ENCODE results near the gene KRT83. TPM values are rescaled to one million over a fixed set of nuclear protein-coding genes. Genes with fewer than 3 reads are reported as not detected.

The KRT83 gene
- total and polyA plus RNA-seq, 2 donors (not counting 1 experiment from before 2014, with no cell fraction given) = not detected

DNA sequence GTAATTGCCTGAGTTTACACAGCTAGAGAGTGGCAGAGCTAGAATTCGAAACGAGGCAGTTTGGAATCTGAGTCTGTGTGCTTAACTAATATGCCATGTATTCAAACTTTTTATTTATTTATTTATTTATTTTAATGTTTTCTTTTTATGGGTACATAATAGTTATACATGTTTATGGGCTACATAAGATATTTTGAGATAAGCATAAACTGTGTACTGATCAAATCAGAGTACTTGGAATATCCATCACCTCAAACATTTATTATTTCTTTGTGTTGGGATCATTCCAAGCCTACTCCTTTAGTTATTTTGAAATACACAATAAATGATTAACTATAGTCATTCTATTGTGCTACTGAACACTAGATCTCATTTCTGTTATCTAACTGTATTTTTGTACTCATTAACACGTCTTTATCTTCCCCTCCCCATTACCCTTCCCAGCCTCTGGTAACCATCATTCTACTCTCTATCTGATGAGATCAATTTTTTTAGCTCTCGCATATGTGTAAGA, 22.5 kb downstream of the KRT83 start:
- DNase-seq (no peak), ATAC-seq (ENCODE audit: low read depth) (no peak)
- Mint-ChIP-seq H3K27me3 (peaks cover 35% of the 10 kb centered on the region), H3K4me1 (no peaks in the 10 kb centered on the region), H3K9me3 (ENCODE audit: insufficient read depth) (no peaks in the 10 kb centered on the region), H3K4me3 (no peak overlapping the region), H3K27ac (no peak overlapping the region)
- 50% methylated on average over 1 of the region's 4 CpGs for WGBS (ENCODE audit: insufficient coverage)
- Histone ChIP-seq H3K79me2 (ENCODE audit: control insufficient read depth, insufficient read depth, low read length) (no peaks in the 10 kb centered on the region), H3K27ac (ENCODE audit: low read length in 2 of 2) (no peak overlapping the region), H3K36me3 (replicated peaks in 1 of 2; ENCODE audit: control extremely low read depth in 1 of 2, control insufficient read depth in 1 of 2, extremely low read depth in 1 of 2, insufficient read depth in 2 of 2, low read length in 1 of 2) (no peaks in the 10 kb centered on the region), H3K9ac (ENCODE audit: low read length) (no peak overlapping the region), H3K9me3 (ENCODE audit: control extremely low read depth in 1 of 3, control insufficient read depth in 2 of 3, insufficient read depth in 1 of 3, low read length in 2 of 3) (no peaks in the 10 kb centered on the region), H3K4me2 (replicated peaks; ENCODE audit: low read depth, low read length, poor library complexity, severe bottlenecking) (no peak overlapping the region), H4K20me1 (ENCODE audit: control insufficient read depth, insufficient read depth, low read length, poor library complexity, severe bottlenecking) (no peaks in the 10 kb centered on the region), H3K4me1 (ENCODE audit: control insufficient read depth in 2 of 2, insufficient read depth in 2 of 2, low read length in 2 of 2) (no peaks in the 10 kb centered on the region), H3K27me3 (replicated peaks in 1 of 4; ENCODE audit: control extremely low read depth in 1 of 4, control insufficient read depth in 3 of 4, insufficient read depth in 4 of 4, low read length in 3 of 4) (peaks cover 0 to 8% (median 2%) of the 10 kb centered on the region in 4 experiments), H3K4me3 (ENCODE audit: control extremely low read depth in 1 of 5, extremely low read depth in 1 of 5, insufficient read depth in 1 of 5, low read depth in 2 of 5, low read length in 4 of 5) (no peak overlapping the region), H2AFZ (ENCODE audit: insufficient read depth, low read depth, low read length, poor library complexity, severe bottlenecking) (no peak overlapping the region)
- TF ChIP-seq EZH2 (IDR thresholded peaks at IDR 0.05; ENCODE audit: borderline replicate concordance, insufficient read depth, low read depth, low read length, poor library complexity, severe bottlenecking) = no peak
- TF ChIP-seq, protein P1, sequence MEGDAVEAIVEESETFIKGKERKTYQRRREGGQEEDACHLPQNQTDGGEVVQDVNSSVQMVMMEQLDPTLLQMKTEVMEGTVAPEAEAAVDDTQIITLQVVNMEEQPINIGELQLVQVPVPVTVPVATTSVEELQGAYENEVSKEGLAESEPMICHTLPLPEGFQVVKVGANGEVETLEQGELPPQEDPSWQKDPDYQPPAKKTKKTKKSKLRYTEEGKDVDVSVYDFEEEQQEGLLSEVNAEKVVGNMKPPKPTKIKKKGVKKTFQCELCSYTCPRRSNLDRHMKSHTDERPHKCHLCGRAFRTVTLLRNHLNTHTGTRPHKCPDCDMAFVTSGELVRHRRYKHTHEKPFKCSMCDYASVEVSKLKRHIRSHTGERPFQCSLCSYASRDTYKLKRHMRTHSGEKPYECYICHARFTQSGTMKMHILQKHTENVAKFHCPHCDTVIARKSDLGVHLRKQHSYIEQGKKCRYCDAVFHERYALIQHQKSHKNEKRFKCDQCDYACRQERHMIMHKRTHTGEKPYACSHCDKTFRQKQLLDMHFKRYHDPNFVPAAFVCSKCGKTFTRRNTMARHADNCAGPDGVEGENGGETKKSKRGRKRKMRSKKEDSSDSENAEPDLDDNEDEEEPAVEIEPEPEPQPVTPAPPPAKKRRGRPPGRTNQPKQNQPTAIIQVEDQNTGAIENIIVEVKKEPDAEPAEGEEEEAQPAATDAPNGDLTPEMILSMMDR (IDR thresholded peaks at IDR 0.05) = no peak
- intact Hi-C loops (cut with micrococcal nuclease) = no loop called here
- POLR2A ChIA-PET = no interaction called here
- CTCF ChIA-PET = no interaction called here

DNA sequence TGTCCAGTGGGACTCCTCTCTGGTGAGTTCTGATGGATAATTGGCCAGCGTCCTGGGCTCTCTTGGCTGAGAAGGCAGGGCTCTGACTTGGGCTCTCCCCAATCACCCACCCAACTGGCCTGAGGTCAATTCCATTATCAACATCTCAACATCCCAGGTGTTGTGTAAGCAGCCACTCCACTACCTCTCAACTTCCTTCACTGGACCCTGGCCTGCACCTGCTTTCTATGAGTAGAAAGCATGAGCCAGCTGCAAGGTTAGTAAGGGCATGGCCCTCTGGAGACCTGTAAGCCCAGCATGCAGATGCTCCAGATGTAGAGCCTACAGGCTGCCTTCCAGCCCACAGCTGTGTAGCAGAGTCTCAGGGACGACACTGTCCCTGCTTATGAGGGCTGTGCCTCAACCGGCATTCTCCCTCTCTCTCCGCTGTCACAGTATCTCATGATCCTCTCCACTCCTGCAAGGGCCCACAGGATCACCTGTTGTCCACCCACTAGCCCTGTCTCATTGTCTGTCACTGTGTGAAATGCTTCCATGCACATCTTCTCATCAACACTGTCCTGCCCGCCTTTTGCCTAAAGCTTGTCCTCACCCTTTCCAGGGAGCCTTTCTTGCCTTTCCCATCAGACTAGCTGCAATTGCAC, 24.5 kb downstream of the KRT83 start:
- no peaks in the 10 kb centered on the region for H4K20me1 ChIP-seq (ENCODE audit: control insufficient read depth, insufficient read depth, low read length, poor library complexity, severe bottlenecking)
- no peak overlapping the region for H3K4me2 ChIP-seq (replicated peaks; ENCODE audit: low read depth, low read length, poor library complexity, severe bottlenecking)
- no peak overlapping the region for H2AFZ ChIP-seq (ENCODE audit: insufficient read depth, low read depth, low read length, poor library complexity, severe bottlenecking)
- CTCF ChIA-PET = interaction anchor here (1.5 kb wide), 1 partner anchor 31 kb away, joined by 6 read pairs; no protein-coding TSS in a partner anchor
- Mint-ChIP-seq H3K4me3 (no peak overlapping the region), H3K9me3 (ENCODE audit: insufficient read depth) (no peaks in the 10 kb centered on the region), H3K27me3 (peaks cover 51% of the 10 kb centered on the region), H3K4me1 (no peaks in the 10 kb centered on the region), H3K27ac (no peak overlapping the region)
- ATAC-seq (ENCODE audit: low read depth) (no peak), DNase-seq (no peak)
- H3K9ac ChIP-seq (ENCODE audit: low read length) = no peak overlapping the region
- no peaks in the 10 kb centered on the region for H3K9me3 ChIP-seq (ENCODE audit: control extremely low read depth in 1 of 3, control insufficient read depth in 2 of 3, insufficient read depth in 1 of 3, low read length in 2 of 3)
- H3K27ac ChIP-seq (ENCODE audit: low read length in 2 of 2) = no peak overlapping the region
- POLR2A ChIA-PET = no interaction called here
- no peaks in the 10 kb centered on the region for H3K36me3 ChIP-seq (replicated peaks in 1 of 2; ENCODE audit: control extremely low read depth in 1 of 2, control insufficient read depth in 1 of 2, extremely low read depth in 1 of 2, insufficient read depth in 2 of 2, low read length in 1 of 2)
- no peak for TF ChIP-seq EZH2 (IDR thresholded peaks at IDR 0.05; ENCODE audit: borderline replicate concordance, insufficient read depth, low read depth, low read length, poor library complexity, severe bottlenecking)
- H3K79me2 ChIP-seq (ENCODE audit: control insufficient read depth, insufficient read depth, low read length) = no peaks in the 10 kb centered on the region
- intact Hi-C loops (cut with micrococcal nuclease) = no loop called here
- no peaks in the 10 kb centered on the region for H3K4me1 ChIP-seq (ENCODE audit: control insufficient read depth in 2 of 2, insufficient read depth in 2 of 2, low read length in 2 of 2)
- H3K4me3 ChIP-seq (ENCODE audit: control extremely low read depth in 1 of 5, extremely low read depth in 1 of 5, insufficient read depth in 1 of 5, low read depth in 2 of 5, low read length in 4 of 5) = no peak overlapping the region
- 90% methylated on average over 4 of the region's 5 CpGs for WGBS (ENCODE audit: insufficient coverage)
- peaks cover 0 to 8% (median 2%) of the 10 kb centered on the region in 4 experiments for H3K27me3 ChIP-seq (replicated peaks in 1 of 4; ENCODE audit: control extremely low read depth in 1 of 4, control insufficient read depth in 3 of 4, insufficient read depth in 4 of 4, low read length in 3 of 4)
